ENCODE measurements around the gene PRKAR1B.
"Not testable (repeated sequence)": the region's sequence is repeated elsewhere in the genome, so short reads cannot be mapped to it uniquely, and the experiment has no call there.

Gene PRKAR1B

GRCh38 chr7:756928-757560, 30.0 kb upstream of the PRKAR1B start:
- DNase-seq: no peak

DNA sequence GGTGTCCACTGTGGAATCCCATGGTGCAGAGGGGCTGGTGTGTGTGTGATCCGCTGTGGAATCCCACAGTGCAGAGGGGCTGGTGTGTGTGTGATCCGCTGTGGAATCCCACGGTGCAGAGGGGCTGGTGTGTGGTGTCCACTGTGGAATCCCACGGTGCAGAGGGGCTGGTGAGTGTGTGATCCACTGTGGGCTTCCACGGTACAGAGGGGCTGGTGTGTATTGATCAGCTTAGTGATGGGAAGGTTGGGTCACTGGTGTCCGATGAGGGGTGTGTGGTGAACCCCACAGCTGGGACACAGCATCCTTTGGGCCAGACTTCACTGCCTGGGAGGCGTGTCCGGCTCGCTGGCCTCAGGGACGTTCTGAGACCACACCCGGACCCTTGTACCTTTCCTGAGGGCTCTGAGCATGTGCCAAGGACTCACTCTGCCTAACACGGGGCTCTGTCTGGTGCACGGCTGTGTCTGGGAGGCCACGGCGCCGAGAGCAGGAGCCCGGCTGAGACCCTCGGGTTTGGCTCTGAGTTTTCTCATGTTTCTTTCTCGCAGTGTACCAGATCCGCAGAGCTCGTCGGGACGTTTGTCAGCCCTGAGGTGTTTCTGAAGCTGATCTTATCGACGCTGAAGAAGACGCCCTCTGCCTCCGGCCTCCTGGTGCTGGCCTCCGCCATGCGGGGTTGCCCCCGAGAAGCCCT, 29.3 kb upstream of the PRKAR1B start:
- no peak for DNase-seq

DNA sequence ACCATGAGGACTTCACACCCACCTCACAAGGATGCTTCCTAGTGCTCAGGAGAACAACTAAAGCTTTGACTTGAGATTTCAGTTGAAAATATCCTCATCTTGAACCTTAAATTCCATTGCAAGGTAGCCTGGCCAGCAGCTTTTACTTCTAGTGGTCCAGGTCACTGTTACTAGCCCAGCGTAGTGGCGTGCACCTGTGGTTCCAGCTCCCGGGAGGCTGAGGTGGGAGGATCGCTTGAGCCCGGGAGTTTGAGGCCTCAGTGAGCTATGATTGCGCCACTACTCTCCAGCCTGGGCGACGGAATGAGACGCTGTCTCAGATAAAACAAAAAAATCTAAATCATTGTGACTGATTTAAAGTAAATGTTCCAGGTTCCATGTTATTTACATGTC, 28.3 kb upstream of the PRKAR1B start:
- DNase-seq: no peak

DNA sequence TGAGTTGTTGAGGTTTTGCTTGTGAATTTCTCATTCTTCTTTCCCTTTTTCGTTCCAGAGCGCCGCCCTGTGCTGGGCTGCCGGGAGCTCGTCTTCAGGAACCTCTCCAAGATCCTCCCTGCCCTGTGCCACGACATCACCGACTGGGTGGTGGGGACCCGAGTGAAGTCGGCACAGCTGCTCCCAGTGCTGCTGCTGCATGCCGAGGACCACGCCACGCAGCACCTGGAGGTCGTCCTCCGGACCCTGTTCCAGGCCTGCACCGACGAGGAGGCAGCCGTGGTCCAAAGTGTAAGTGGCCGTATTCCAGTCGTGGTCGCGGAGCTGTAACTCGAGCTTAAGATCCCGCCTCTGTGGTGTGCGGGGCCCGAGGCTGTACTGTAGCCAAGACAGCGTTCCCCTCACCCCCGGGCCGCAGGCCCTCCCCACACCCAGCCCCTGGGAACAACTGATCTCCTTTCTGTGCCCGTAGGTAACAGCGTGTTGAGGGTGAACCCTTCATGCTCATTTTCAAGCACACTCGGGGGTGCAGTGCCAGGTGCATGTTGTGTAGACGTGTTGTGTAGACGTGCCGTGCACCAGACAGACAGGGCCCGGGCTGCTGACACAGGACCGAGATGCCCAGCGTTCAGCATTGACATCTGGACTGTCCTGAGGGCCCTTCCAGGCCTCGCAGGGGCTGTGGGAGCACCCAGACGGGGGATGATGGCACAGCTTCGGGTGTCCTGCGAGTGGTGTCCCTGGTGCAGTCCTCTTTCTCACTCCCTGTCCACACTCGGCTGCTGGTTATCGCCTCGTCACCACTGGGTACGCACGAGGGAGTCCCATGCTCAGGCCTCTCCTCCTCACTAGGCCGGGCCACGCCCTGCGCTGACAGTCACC, 27.7 kb upstream of the PRKAR1B start:
- DNase-seq: no peak

- no peak for DNase-seq
Observed at GRCh38 chr7:753190-753589, 26.1 kb upstream of the PRKAR1B start.

- not testable (repeated sequence) for DNase-seq
Observed at GRCh38 chr7:752256-752655, 25.2 kb upstream of the PRKAR1B start.

- no peak for DNase-seq
Observed at GRCh38 chr7:751826-752225, 24.7 kb upstream of the PRKAR1B start.

DNA sequence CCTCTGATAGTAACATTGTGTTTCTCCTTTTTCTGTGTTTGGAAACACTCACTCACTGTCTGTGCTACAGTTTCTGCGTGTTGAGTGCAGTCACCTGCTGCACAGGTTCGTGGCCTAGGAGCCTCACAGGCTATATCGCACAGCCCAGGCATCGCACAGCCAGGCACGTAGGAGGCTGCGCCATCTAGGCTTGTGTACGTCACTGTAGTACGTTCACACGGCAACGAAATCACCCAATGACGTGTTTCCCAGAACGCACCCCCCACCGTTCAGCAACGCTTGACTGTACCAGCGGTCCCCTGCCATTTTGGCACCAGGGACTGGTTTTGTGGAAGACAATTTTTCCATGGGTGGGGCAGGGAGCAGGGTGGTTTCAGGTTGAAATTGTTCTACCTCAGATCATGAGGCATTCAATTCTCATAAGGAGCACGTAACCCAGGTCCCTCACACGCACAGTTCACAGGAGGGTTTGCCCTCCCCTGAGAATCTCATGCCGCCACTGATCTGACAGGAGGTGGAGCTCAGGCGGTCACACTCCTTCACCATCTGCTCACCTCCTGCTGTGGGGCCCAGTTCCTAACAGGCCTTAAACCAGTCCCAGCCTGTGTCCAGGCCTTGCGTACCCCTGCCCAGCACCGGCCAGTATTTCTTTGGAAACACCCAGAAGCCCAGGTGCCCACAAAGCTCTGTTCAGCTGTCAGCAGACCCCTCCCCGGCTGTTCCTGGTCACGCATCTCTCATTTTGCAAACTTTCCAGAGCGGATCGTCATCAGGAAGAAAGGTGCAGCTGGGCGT, 23.2 kb upstream of the PRKAR1B start:
- no peak for DNase-seq

- no peak for DNase-seq
Observed at GRCh38 chr7:749140-749551, 22.1 kb upstream of the PRKAR1B start.

DNA sequence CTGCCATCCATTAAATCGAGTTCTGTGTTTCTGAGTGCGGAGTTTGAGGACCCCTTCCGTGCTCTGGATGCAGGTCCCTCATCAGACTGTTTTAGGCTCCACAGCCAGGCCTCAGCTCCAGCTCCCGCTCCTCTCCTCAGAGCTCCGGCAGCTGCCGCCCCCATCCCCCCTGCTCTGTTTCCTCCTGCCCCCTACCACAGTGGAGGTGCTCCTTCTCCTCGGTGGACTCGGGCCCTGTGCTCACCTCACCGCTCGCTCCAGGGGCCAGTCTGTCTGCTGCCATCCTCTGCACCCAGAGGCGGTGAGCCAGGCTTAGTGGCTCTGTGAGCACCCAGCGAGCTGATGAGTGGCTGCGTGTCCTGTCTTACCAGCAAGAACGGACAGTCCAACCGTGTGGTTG, 21.4 kb upstream of the PRKAR1B start:
- DNase-seq: no peak

GRCh38 chr7:747186-747585, 20.1 kb upstream of the PRKAR1B start:
- DNase-seq: no peak

- no peak for DNase-seq
Observed at GRCh38 chr7:746155-747061, 19.3 kb upstream of the PRKAR1B start.

GRCh38 chr7:745431-746154, 18.5 kb upstream of the PRKAR1B start:
- DNase-seq: no peak

GRCh38 chr7:744854-745430, 17.9 kb upstream of the PRKAR1B start:
- no peak for DNase-seq

DNA sequence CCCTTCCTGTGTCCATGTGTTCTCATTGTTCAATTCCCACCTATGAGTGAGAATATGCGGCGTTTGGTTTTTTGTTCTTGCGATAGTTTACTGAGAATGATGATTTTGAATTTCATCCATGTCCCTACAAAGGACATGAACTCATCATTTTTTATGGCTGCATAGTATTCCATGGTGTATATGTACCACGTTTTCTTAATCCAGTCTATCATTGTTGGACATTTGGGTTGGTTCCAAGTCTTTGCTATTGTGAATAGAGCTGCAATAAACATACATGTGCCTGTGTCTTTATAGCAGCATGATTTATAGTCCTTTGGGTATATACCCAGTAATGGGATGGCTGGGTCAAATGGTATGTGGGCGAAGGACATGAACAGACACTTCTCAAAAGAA, 17.0 kb upstream of the PRKAR1B start:
- DNase-seq: not testable (repeated sequence)

GRCh38 chr7:743341-744127, 16.5 kb upstream of the PRKAR1B start:
- DNase-seq: not testable (repeated sequence)

- no peak for DNase-seq
Observed at GRCh38 chr7:742791-743190, 15.7 kb upstream of the PRKAR1B start.

DNA sequence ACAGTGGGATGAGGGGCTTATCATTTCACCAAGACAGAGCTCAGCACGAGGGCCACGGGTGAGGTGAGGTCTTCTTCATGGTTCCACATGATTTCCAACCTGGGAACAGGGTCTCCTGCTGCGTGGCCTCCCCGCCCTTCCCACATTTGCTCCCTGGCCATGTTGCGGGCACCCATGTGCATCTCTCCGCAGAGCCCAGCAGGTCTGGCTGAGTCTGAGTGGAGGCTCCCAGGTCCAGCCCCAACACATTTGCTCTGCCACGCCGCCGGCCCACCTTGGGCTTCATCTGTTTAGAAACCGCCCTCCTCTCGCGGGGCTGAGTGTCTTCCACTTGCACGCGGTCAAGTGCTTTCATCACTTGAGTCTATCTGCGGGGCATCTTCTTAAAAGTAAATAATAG, 14.8 kb upstream of the PRKAR1B start:
- no peak for DNase-seq

- DNase-seq: no peak
Observed at GRCh38 chr7:741191-741671, 14.2 kb upstream of the PRKAR1B start.
